ENCODE measurements around the gene ETNPPL.
A peak's percentile ranks its signal among the peaks of the same experiment; 100 is the strongest.

The ETNPPL gene

DNA sequence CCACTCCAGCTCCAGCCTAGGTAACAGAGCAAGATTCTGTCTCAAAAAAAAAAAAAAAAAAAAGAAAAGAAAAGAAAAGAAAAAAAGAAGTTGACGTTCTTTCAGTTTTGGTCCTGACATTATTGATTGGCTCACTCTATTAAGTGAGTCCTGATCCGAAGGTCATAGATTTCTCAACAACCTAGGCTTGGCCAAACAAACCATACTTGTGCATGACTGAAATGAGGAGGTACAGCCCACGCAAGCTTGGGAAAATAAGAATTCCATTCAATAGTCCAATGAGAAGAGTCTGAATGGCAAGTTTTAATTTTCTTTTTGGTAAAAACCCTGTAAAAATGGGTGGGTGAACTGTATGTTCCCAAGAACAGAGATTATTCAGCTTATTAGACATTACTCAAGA lies 3.2 kb upstream of the ETNPPL start:
- no peak overlapping the region for H3K27ac ChIP-seq
- H3K4me2 ChIP-seq (ENCODE audit: low read length), result no peak overlapping the region
- H3K9me3 ChIP-seq (ENCODE audit: control insufficient read depth, low read length), result no peaks in the 10 kb centered on the region
- no peaks in the 10 kb centered on the region for H3K4me1 ChIP-seq
- no peaks in the 10 kb centered on the region for H3K79me2 ChIP-seq
- H3K27me3 ChIP-seq (ENCODE audit: control insufficient read depth, insufficient read depth, low read length), result no peaks in the 10 kb centered on the region
- TF ChIP-seq, protein P1, sequence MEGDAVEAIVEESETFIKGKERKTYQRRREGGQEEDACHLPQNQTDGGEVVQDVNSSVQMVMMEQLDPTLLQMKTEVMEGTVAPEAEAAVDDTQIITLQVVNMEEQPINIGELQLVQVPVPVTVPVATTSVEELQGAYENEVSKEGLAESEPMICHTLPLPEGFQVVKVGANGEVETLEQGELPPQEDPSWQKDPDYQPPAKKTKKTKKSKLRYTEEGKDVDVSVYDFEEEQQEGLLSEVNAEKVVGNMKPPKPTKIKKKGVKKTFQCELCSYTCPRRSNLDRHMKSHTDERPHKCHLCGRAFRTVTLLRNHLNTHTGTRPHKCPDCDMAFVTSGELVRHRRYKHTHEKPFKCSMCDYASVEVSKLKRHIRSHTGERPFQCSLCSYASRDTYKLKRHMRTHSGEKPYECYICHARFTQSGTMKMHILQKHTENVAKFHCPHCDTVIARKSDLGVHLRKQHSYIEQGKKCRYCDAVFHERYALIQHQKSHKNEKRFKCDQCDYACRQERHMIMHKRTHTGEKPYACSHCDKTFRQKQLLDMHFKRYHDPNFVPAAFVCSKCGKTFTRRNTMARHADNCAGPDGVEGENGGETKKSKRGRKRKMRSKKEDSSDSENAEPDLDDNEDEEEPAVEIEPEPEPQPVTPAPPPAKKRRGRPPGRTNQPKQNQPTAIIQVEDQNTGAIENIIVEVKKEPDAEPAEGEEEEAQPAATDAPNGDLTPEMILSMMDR (IDR thresholded peaks at IDR 0.05), result no peak
- no peaks in the 10 kb centered on the region for H3K36me3 ChIP-seq (ENCODE audit: control insufficient read depth, insufficient read depth, low read length)
- no peak overlapping the region for H3K4me3 ChIP-seq (ENCODE audit: low read depth, low read length)
- no peak overlapping the region for H3K9ac ChIP-seq
- no peak overlapping the region for H2AFZ ChIP-seq

DNA sequence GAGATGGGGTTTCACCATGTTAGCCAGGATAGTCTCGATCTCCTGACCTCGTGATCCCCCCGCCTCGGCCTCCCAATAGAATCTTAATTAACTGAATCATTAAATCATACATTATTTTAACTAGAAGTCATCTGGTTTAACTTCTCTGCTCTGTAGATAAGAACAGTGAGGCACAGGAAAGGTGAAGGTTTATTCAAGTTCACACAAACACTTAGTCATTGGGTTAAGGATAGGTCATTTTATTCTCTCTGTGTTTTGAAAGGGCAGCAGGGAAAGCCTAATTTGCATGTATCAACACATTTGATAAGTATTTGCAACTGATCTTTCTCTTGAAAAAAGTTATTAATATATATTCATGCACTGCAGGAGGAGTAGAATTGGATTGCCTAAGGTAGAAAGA lies 1.1 kb upstream of the ETNPPL start:
- H3K4me2 ChIP-seq (ENCODE audit: low read length), result no peak overlapping the region
- H3K4me1 ChIP-seq, result no peaks in the 10 kb centered on the region
- no peaks in the 10 kb centered on the region for H3K27me3 ChIP-seq (ENCODE audit: control insufficient read depth, insufficient read depth, low read length)
- H3K36me3 ChIP-seq (ENCODE audit: control insufficient read depth, insufficient read depth, low read length), result no peaks in the 10 kb centered on the region
- no peak overlapping the region for H2AFZ ChIP-seq
- H3K79me2 ChIP-seq, result no peaks in the 10 kb centered on the region
- no peaks in the 10 kb centered on the region for H3K9me3 ChIP-seq (ENCODE audit: control insufficient read depth, low read length)
- TF ChIP-seq, protein P1 (IDR thresholded peaks at IDR 0.05), result no peak
- no peak overlapping the region for H3K4me3 ChIP-seq (ENCODE audit: low read depth, low read length)
- H3K27ac ChIP-seq, result no peak overlapping the region
- no peak overlapping the region for H3K9ac ChIP-seq

DNA sequence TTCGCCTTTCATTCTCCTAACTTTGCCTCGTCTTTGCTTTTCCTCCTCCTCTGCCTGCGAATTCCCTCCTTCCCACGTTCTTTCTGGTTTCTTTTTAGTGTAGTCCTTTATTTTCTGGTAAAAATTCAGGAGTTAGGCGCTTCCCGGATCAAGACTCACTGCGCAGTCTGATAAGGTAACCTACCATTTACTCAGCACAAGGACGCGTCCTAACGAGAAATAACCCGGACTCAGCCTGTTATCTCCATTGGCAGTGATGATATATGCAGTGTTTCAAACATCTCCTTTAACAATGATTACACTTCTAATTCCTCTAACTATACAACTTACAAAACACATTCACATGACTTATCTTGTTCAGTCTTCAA lies 357 bp upstream of the ETNPPL start:
- Histone ChIP-seq H3K9me3 (ENCODE audit: control insufficient read depth, low read length) (no peaks in the 10 kb centered on the region), H2AFZ (peak overlapping the region; percentile 88), H3K4me2 (ENCODE audit: low read length) (peak overlapping the region; percentile 84), H3K27ac (peak overlapping the region; percentile 71), H3K27me3 (ENCODE audit: control insufficient read depth, insufficient read depth, low read length) (no peaks in the 10 kb centered on the region), H3K36me3 (ENCODE audit: control insufficient read depth, insufficient read depth, low read length) (no peaks in the 10 kb centered on the region), H3K4me1 (no peaks in the 10 kb centered on the region), H3K4me3 (ENCODE audit: low read depth, low read length) (peak overlapping the region; percentile 71), H3K9ac (peak overlapping the region; percentile 28), H3K79me2 (no peaks in the 10 kb centered on the region)
- TF ChIP-seq, protein P1 (IDR thresholded peaks at IDR 0.05), result no peak

DNA sequence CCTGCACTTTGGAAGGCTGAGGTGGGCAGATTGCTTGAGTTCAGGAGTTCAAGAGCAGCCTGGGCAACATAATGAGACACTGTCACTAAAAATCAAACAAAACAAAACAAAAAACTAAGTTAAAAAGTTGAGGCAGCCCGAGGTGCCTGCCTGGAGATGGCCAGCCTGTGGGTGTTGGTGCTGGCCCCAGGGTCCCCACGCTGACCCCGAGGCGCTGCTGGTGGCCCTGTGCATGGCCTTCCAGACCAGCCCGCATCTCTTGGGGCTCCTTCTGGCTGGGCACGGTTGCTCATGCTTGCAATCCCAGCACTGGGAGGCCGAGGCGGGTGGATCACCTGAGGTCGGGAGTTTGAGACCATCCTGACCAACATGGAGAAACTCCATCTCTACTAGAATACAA lies 4.4 kb downstream of the ETNPPL start:
- Histone ChIP-seq H3K9ac (no peak overlapping the region), H3K4me3 (ENCODE audit: low read depth, low read length) (no peak overlapping the region), H3K79me2 (no peaks in the 10 kb centered on the region), H3K4me2 (ENCODE audit: low read length) (no peak overlapping the region), H3K27me3 (ENCODE audit: control insufficient read depth, insufficient read depth, low read length) (no peaks in the 10 kb centered on the region), H3K9me3 (ENCODE audit: control insufficient read depth, low read length) (no peaks in the 10 kb centered on the region), H3K4me1 (no peaks in the 10 kb centered on the region), H3K36me3 (ENCODE audit: control insufficient read depth, insufficient read depth, low read length) (no peaks in the 10 kb centered on the region), H3K27ac (no peak overlapping the region), H2AFZ (no peak overlapping the region)
- TF ChIP-seq, protein P1 (IDR thresholded peaks at IDR 0.05), result no peak

DNA sequence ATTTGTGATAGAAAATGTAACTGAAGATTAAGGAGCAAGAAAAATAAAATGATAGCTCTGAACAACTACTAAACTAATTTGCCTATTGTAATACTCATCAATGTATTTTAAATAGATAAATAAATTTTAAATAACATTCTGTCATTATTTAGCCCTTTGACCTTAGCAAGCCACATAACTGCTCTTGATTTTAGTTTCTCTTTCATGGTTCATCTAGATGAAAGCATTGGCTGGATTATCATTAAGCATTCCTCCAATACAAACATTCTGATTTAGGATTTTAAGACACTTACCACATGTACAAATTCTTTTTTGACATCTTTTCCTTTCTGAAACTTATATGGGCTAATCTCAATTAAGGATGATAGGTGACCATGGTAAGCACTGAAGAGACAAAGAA lies 8.5 kb downstream of the ETNPPL start:
- Histone ChIP-seq H3K9me3 (ENCODE audit: control insufficient read depth, low read length) (no peaks in the 10 kb centered on the region), H3K4me3 (ENCODE audit: low read depth, low read length) (no peak overlapping the region), H3K27me3 (ENCODE audit: control insufficient read depth, insufficient read depth, low read length) (no peaks in the 10 kb centered on the region), H3K4me2 (ENCODE audit: low read length) (no peak overlapping the region), H3K27ac (no peak overlapping the region), H3K4me1 (no peaks in the 10 kb centered on the region), H3K9ac (no peak overlapping the region), H2AFZ (no peak overlapping the region), H3K79me2 (no peaks in the 10 kb centered on the region), H3K36me3 (ENCODE audit: control insufficient read depth, insufficient read depth, low read length) (no peaks in the 10 kb centered on the region)
- TF ChIP-seq, protein P1 (IDR thresholded peaks at IDR 0.05), result no peak

All from parathyroid adenoma (tissue), 2 donors.